ENCODE measurements around the gene LYSMD2. TPM values are rescaled to one million over a fixed set of nuclear protein-coding genes. Genes with fewer than 3 reads are reported as not detected.

LYSMD2 gene
- total and polyA plus RNA-seq, 9 of the 15 experiments (the other 6 are each of a cell fraction or from before 2014, with no cell fraction given), result 4.3 to 30.3 (median 9.8) TPM

- TF ChIP-seq ZMIZ1 (IDR thresholded peaks at IDR 0.05; ENCODE audit: low read depth in 2 of 2, low read length in 2 of 2), result no peak
Observed at GRCh38 chr15:51751697-51752683, 14.5 kb upstream of the LYSMD2 start (continued).

GRCh38 chr15:51750792-51751696 lies 13.6 kb upstream of the LYSMD2 start, which contains the start of gene TMOD2:
Gene TMOD2 (plus strand): TSS chr15:51751597. CDS start chr15:51766442, 14,845 bp downstream.
- POLR2A ChIA-PET, result interaction anchor here (0.6 kb wide), 2 partner anchors 14 kb away, joined by 3 to 4 read pairs; partner anchors contain the start of gene LYSMD2
- in situ Hi-C loops (cut with MboI) (no loop called here), intact Hi-C loops (cut with micrococcal nuclease) (no loop called here)
- H3K4me1 ChIP-seq (replicated peaks in 1 of 2; ENCODE audit: control insufficient read depth in 2 of 2, insufficient read depth in 2 of 2, low read length in 2 of 2), result peaks cover 13 to 17% of the 10 kb centered on the region in 2 experiments; a peak in 4 of 5 replicates
- CTCF ChIA-PET (ENCODE audit: low intra/inter-chr PET ratio), result no interaction called here
- no peaks in the 10 kb centered on the region; the same call in 2 of the 3 replicates for H3K79me2 ChIP-seq (ENCODE audit: control insufficient read depth, insufficient read depth, low read length)
- WGBS (ENCODE audit: insufficient coverage, low coverage, missing lambda C conversion rate), result 16% methylated on average over 45 of the region's 65 CpGs
- FAIRE-seq, result no peak
- ATAC-seq, result peak; percentile 91
- H3K4me3 ChIP-seq, result peak within 1 kb of the TSS; percentile 64
- no peaks in the 10 kb centered on the region for H4K20me1 ChIP-seq (replicated peaks; ENCODE audit: control insufficient read depth, insufficient read depth, low read length)
- no peaks in the 10 kb centered on the region for H3K9me3 ChIP-seq (replicated peaks; ENCODE audit: control insufficient read depth, insufficient read depth, low read depth, low read length)
- H3K4me2 ChIP-seq (ENCODE audit: insufficient read depth, low read length), result peak within 1 kb of the TSS; percentile 80
- no peak within 1 kb of the TSS; the same call in 2 of the 3 replicates for H3K27ac ChIP-seq (ENCODE audit: extremely low read depth, low read depth, low read length)
- peak; percentile 66 to 73 (median 70) for DNase-seq (ENCODE audit: extremely low read depth in 1 of 4, low spot score in 3 of 4)
- H3K27me3 ChIP-seq (ENCODE audit: control insufficient read depth in 2 of 2, insufficient read depth in 2 of 2, low read length in 2 of 2), result no peaks in the 10 kb centered on the region; a peak in 1 of 5 replicates
- BruUV-seq (replicated peaks), result no TSS peak
- no peaks in the 10 kb centered on the region; the same call in 1 of the 3 replicates for H3K36me3 ChIP-seq (ENCODE audit: control insufficient read depth, insufficient read depth, low read length)
- peak within 1 kb of the TSS; percentile 92 for H2AFZ ChIP-seq (ENCODE audit: low read depth, low read length)
- H3K9me1 ChIP-seq (ENCODE audit: control insufficient read depth, insufficient read depth, low read length), result no peaks in the 10 kb centered on the region
- H3K9ac ChIP-seq (ENCODE audit: insufficient read depth in 1 of 2, low read depth in 2 of 2, low read length in 2 of 2), result peak within 1 kb of the TSS; percentile 16 to 90; a peak in 3 of 4 replicates
- TF ChIP-seq MBD2 (IDR thresholded peaks at IDR 0.05; ENCODE audit: borderline replicate concordance, low read depth) (no peak), ZNF232 (CRISPR knock-in tag; IDR thresholded peaks at IDR 0.05) (no peak), ETS1 (conservative IDR thresholded peaks at IDR 0.05; ENCODE audit: control insufficient read depth, low read depth, low read length) (0 out of 2 replicates have a peak, but pooled peaks have one; percentile 65), PCBP1 (IDR thresholded peaks at IDR 0.05; ENCODE audit: low read depth, low read length, poor library complexity, severe bottlenecking) (no peak), CREM (IDR thresholded peaks at IDR 0.05; ENCODE audit: low read depth) (0 out of 2 replicates have a peak, but pooled peaks have one; percentile 8), NR2C2 (CRISPR knock-in tag; IDR thresholded peaks at IDR 0.05) (no peak), NR2C2 (tag; IDR thresholded peaks at IDR 0.05) (peak; percentile 56), PRPF4 (IDR thresholded peaks at IDR 0.05; ENCODE audit: insufficient read depth, low read depth, low read length, poor library complexity, severe bottlenecking) (no peak), GATA2 (CRISPR knock-in tag; IDR thresholded peaks at IDR 0.05) (no peak), NONO (IDR thresholded peaks at IDR 0.05; ENCODE audit: low read depth in 2 of 2, low read length in 1 of 2) (no peak)

All from K562 (cell line).